Measurements from ENCODE around the gene NOC2L. TPM values are rescaled to one million over a fixed set of nuclear protein-coding genes. Genes with fewer than 3 reads are reported as not detected.

The NOC2L gene
- total RNA-seq, 1 donor from 2014 or later = 39.6 TPM

GRCh38 chr1:935751-936231 lies 23.3 kb downstream of the NOC2L start:
- H3K27ac Mint-ChIP-seq = no peak overlapping the region
- peak overlapping the region; percentile 58 for H3K4me3 Mint-ChIP-seq
- H3K9me3 Mint-ChIP-seq = peaks cover 2% of the 10 kb centered on the region
- H3K4me2 ChIP-seq = peak overlapping the region; percentile 65
- peaks cover 70% of the 10 kb centered on the region for H4K20me1 ChIP-seq (ENCODE audit: low read depth)
- no peaks in the 10 kb centered on the region for H3K9me3 ChIP-seq (ENCODE audit: low read depth)
- peaks cover 44% of the 10 kb centered on the region for H3K27me3 Mint-ChIP-seq (ENCODE audit: insufficient read depth, low read depth)
- peaks cover 93% of the 10 kb centered on the region for H3K27me3 ChIP-seq
- no peaks in the 10 kb centered on the region for H3K36me3 Mint-ChIP-seq
- no peaks in the 10 kb centered on the region for H3K79me2 ChIP-seq (ENCODE audit: low read depth)
- TF ChIP-seq EZH2phosphoT487 (IDR thresholded peaks at IDR 0.05) (peak; percentile 70), EZH2 (IDR thresholded peaks at IDR 0.05) (peak; percentile 84)
- TF ChIP-seq, protein P1, sequence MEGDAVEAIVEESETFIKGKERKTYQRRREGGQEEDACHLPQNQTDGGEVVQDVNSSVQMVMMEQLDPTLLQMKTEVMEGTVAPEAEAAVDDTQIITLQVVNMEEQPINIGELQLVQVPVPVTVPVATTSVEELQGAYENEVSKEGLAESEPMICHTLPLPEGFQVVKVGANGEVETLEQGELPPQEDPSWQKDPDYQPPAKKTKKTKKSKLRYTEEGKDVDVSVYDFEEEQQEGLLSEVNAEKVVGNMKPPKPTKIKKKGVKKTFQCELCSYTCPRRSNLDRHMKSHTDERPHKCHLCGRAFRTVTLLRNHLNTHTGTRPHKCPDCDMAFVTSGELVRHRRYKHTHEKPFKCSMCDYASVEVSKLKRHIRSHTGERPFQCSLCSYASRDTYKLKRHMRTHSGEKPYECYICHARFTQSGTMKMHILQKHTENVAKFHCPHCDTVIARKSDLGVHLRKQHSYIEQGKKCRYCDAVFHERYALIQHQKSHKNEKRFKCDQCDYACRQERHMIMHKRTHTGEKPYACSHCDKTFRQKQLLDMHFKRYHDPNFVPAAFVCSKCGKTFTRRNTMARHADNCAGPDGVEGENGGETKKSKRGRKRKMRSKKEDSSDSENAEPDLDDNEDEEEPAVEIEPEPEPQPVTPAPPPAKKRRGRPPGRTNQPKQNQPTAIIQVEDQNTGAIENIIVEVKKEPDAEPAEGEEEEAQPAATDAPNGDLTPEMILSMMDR (IDR thresholded peaks at IDR 0.05) = no peak
- peaks cover 21% of the 10 kb centered on the region for H3K4me1 ChIP-seq
- H3K27ac ChIP-seq = no peak overlapping the region
- DNase-seq (ENCODE audit: low spot score) = peak; percentile 84
- H3K36me3 ChIP-seq = no peaks in the 10 kb centered on the region
- H2AFZ ChIP-seq (replicated peaks) = no peak overlapping the region
- peak overlapping the region; percentile 3 for H3K4me3 ChIP-seq
- H3K4me1 Mint-ChIP-seq = peaks cover 39% of the 10 kb centered on the region
- peaks cover 14% of the 10 kb centered on the region for H3F3A ChIP-seq (ENCODE audit: low read depth)
- no peak overlapping the region for H3K9ac ChIP-seq

GRCh38 chr1:934991-935750 lies 23.9 kb downstream of the NOC2L start:
- no peak for DNase-seq (ENCODE audit: low spot score)
- Histone ChIP-seq H3K4me2 (peak overlapping the region; percentile 65), H3K4me1 (peaks cover 16% of the 10 kb centered on the region), H3K9me3 (ENCODE audit: low read depth) (no peaks in the 10 kb centered on the region), H3K4me3 (no peak overlapping the region), H3F3A (ENCODE audit: low read depth) (peaks cover 9% of the 10 kb centered on the region), H3K79me2 (ENCODE audit: low read depth) (no peaks in the 10 kb centered on the region), H2AFZ (replicated peaks) (no peak overlapping the region), H3K9ac (no peak overlapping the region), H3K36me3 (no peaks in the 10 kb centered on the region), H3K27ac (no peak overlapping the region), H3K27me3 (peaks cover 93% of the 10 kb centered on the region), H4K20me1 (ENCODE audit: low read depth) (peaks cover 70% of the 10 kb centered on the region)
- TF ChIP-seq EZH2phosphoT487 (IDR thresholded peaks at IDR 0.05) = no peak
- peak; percentile 80 for TF ChIP-seq EZH2 (IDR thresholded peaks at IDR 0.05)
- Mint-ChIP-seq H3K27me3 (ENCODE audit: insufficient read depth, low read depth) (peaks cover 41% of the 10 kb centered on the region), H3K4me1 (peaks cover 37% of the 10 kb centered on the region), H3K9me3 (peaks cover 2% of the 10 kb centered on the region), H3K4me3 (peak overlapping the region; percentile 75), H3K27ac (no peak overlapping the region), H3K36me3 (no peaks in the 10 kb centered on the region)

GRCh38 chr1:933603-933940 lies 25.5 kb downstream of the NOC2L start:
- Histone ChIP-seq H3K4me2 (no peak overlapping the region), H3K27me3 (peaks cover 93% of the 10 kb centered on the region), H3K4me3 (no peak overlapping the region), H3K9ac (no peak overlapping the region), H3K27ac (no peak overlapping the region), H2AFZ (replicated peaks) (no peak overlapping the region), H4K20me1 (ENCODE audit: low read depth) (peaks cover 60% of the 10 kb centered on the region), H3K36me3 (no peaks in the 10 kb centered on the region), H3K79me2 (ENCODE audit: low read depth) (no peaks in the 10 kb centered on the region), H3F3A (ENCODE audit: low read depth) (peaks cover 9% of the 10 kb centered on the region), H3K4me1 (peaks cover 12% of the 10 kb centered on the region), H3K9me3 (ENCODE audit: low read depth) (no peaks in the 10 kb centered on the region)
- peaks cover 2% of the 10 kb centered on the region for H3K9me3 Mint-ChIP-seq
- H3K36me3 Mint-ChIP-seq = no peaks in the 10 kb centered on the region
- no peak overlapping the region for H3K27ac Mint-ChIP-seq
- H3K4me3 Mint-ChIP-seq = no peak overlapping the region
- peak; percentile 49 for DNase-seq (ENCODE audit: low spot score)
- peaks cover 42% of the 10 kb centered on the region for H3K27me3 Mint-ChIP-seq (ENCODE audit: insufficient read depth, low read depth)
- TF ChIP-seq EZH2phosphoT487 (IDR thresholded peaks at IDR 0.05) = no peak
- TF ChIP-seq EZH2 (IDR thresholded peaks at IDR 0.05) = no peak
- TF ChIP-seq, protein P1 (IDR thresholded peaks at IDR 0.05) = no peak
- H3K4me1 Mint-ChIP-seq = peaks cover 29% of the 10 kb centered on the region

Measured in neural progenitor cell (in vitro differentiated cells).